Activated T-helper 1 cell treated with anti-CD3 and anti-CD28 coated beads, Interleukin-12 subunit alpha, Interleukin-12 subunit beta, Interleukin-2, Interleukin-4 antibody, amounts not matched to agents 30 ng/mL and 10 ng/mL and 1 ng/mL, durations not matched to agents 14 hours and 24 hours and 36 hours (primary cell): ENCODE data around the gene KCNK4. TPM values are rescaled to one million over a fixed set of nuclear protein-coding genes. Genes with fewer than 3 reads are reported as not detected.
A peak's percentile ranks its signal among the peaks of the same experiment; 100 is the strongest.

Source experiments
- DNase-seq: peaks from one replicate; pipeline ENCODE4 v3.0.0; 2021; ENCODE audit warnings: low spot score
- H3K27ac Mint-ChIP-seq: one replicate; pipeline ENCODE4 v1.8.0; 2021; ENCODE audit warnings: mild to moderate bottlenecking, mixed read lengths
- H3K27me3 Mint-ChIP-seq: one replicate; pipeline ENCODE4 v1.8.0; 2022; ENCODE audit warnings: mild to moderate bottlenecking, moderate library complexity, mixed read lengths; ENCODE audit not compliant: insufficient read depth
- H3K36me3 Mint-ChIP-seq: one replicate; pipeline ENCODE4 v1.8.0; 2021; ENCODE audit warnings: low read depth, mixed read lengths
- H3K4me1 Mint-ChIP-seq: one replicate; pipeline ENCODE4 v1.8.0; 2021; ENCODE audit warnings: low read depth, mixed read lengths
- H3K4me3 Mint-ChIP-seq: one replicate; pipeline ENCODE4 v1.8.0; 2021; ENCODE audit warnings: mild to moderate bottlenecking, moderate library complexity, mixed read lengths
- H3K9me3 Mint-ChIP-seq: one replicate; pipeline ENCODE4 v1.8.0; 2021; ENCODE audit warnings: mixed read lengths
- intact Hi-C: fragments of 100-400 bp; cut with micrococcal nuclease; formaldehyde crosslinking; loops from one replicate; pipeline ENCODE4 v1.15.1; 2024
- total RNA-seq: library from RNA; stranded (reverse); gene quantifications from 2 replicates; pipeline ENCODE4 v1.2.3, GENCODE V29; 2022

KCNK4 gene
- total RNA-seq, 1 donor from 2014 or later, result 0.16 TPM

DNA sequence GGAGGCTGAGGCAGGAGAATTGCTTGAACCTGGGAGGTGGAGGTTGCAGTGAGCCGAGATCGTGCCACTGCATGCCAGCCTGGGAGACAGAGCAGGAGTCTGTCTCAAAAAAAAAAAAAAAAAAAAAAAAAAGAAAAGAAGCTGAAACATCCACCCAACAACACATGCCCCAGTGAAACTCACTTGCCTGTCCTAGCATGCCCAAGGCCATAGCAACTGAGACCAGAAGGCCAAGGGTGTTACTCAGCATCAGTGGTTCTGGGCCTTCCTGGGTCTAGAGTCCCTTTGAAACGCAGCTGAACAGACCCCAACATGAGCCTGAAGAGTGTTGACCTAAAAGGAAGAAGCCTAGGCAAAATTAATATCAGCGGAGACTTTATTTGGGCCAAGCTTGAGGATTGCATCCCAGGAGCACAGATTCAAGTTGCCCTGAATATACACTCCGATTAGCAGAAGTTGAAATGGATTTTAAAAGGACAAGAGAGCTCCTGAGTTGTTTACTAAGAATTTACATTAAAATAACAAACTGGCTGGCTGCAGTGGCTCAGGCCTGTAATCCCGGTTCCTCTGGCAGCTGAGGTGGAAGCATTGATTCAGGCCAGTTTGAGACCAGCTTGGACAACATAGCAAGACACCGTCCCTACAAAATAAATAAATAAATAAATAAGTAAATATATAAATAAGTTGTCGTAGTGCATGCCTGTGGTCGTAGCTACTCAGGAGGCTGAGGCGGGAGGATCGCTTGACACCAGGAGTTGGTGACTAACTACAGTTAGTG is 33.8 kb downstream of the KCNK4 start:
- H3K27me3 Mint-ChIP-seq, result no peaks in the 10 kb centered on the region
- H3K27ac Mint-ChIP-seq, result no peak overlapping the region
- H3K4me1 Mint-ChIP-seq, result peaks cover 11% of the 10 kb centered on the region
- H3K9me3 Mint-ChIP-seq, result no peaks in the 10 kb centered on the region
- peaks cover 10% of the 10 kb centered on the region for H3K36me3 Mint-ChIP-seq
- no peak overlapping the region for H3K4me3 Mint-ChIP-seq
- intact Hi-C loops, result no loop called here
- DNase-seq, result no peak

DNA sequence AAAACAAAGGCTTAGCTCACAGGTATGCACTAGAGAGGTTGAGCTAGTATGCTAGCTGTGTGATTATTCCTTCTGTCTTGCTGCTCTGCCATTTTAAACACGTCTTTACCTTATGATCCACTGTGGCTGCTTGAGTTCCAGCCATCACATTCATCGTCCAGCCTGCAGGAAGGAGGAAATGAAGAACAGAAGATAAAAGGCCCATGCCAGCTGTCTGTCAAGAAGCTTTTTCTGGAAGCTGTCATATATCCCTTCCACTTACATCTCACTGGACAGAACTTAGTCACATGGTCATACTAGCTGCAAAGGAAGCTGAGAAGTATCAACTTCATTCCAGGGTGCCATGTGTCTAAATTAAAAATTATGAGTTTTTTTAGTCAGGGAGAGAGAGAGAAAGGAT is 36.3 kb downstream of the KCNK4 start:
- intact Hi-C loops, result no loop called here
- Mint-ChIP-seq H3K9me3 (no peaks in the 10 kb centered on the region), H3K27me3 (no peaks in the 10 kb centered on the region), H3K27ac (no peak overlapping the region), H3K4me3 (no peak overlapping the region), H3K4me1 (peaks cover 7% of the 10 kb centered on the region), H3K36me3 (no peaks in the 10 kb centered on the region)
- no peak for DNase-seq

DNA sequence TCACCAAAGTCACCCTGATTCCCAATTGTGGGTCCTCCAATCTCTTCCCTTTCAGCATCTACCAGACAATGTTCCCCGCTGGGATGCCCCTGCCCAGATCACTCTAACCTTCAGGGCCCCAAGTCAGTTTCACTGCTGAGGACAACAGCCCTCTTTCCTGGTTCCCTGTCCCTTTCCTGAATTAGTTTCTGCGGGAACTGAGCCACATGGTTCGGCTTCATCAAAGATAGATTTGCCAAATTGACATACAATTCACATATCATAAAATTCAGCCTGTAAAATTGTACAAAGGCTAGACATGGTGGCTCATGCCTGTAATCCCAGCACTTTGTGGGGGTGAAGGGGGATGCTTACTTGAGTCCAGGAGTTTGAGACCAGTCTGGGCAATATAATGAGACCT is 36.9 kb downstream of the KCNK4 start:
- H3K27ac Mint-ChIP-seq, result no peak overlapping the region
- DNase-seq, result no peak
- intact Hi-C loops, result no loop called here
- peaks cover 7% of the 10 kb centered on the region for H3K4me1 Mint-ChIP-seq
- no peak overlapping the region for H3K4me3 Mint-ChIP-seq
- no peaks in the 10 kb centered on the region for H3K36me3 Mint-ChIP-seq
- no peaks in the 10 kb centered on the region for H3K27me3 Mint-ChIP-seq
- H3K9me3 Mint-ChIP-seq, result no peaks in the 10 kb centered on the region

DNA sequence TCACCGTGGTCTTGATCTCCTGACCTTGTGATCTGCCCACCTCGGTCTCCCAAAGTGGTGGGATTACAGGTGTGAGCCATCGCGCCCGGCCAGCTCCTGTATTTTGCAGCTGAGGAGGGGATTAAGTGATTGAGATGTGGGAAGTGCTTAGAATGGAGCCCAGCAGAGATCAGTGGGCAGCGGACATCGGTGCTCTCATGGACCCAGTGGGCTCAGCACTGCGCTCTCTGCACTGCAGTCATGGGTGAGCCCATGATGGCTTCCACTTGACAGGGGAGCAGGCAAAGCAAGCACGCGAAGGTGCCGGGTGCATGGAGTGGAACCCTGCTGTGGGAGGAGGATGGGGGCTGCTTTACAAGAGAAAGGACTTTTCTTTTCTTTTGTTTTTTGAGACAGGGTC is 39.8 kb downstream of the KCNK4 start:
- H3K27ac Mint-ChIP-seq, result no peak overlapping the region
- peaks cover 8% of the 10 kb centered on the region for H3K36me3 Mint-ChIP-seq
- intact Hi-C loops, result loop anchor here (1.0 kb wide), 2 partner anchors 9 to 13 kb away; partner anchors contain the start of genes CCDC88B and PRDX5
- no peaks in the 10 kb centered on the region for H3K9me3 Mint-ChIP-seq
- no peak overlapping the region for H3K4me3 Mint-ChIP-seq
- H3K27me3 Mint-ChIP-seq, result no peaks in the 10 kb centered on the region
- no peak for DNase-seq
- peaks cover 16% of the 10 kb centered on the region for H3K4me1 Mint-ChIP-seq

DNA sequence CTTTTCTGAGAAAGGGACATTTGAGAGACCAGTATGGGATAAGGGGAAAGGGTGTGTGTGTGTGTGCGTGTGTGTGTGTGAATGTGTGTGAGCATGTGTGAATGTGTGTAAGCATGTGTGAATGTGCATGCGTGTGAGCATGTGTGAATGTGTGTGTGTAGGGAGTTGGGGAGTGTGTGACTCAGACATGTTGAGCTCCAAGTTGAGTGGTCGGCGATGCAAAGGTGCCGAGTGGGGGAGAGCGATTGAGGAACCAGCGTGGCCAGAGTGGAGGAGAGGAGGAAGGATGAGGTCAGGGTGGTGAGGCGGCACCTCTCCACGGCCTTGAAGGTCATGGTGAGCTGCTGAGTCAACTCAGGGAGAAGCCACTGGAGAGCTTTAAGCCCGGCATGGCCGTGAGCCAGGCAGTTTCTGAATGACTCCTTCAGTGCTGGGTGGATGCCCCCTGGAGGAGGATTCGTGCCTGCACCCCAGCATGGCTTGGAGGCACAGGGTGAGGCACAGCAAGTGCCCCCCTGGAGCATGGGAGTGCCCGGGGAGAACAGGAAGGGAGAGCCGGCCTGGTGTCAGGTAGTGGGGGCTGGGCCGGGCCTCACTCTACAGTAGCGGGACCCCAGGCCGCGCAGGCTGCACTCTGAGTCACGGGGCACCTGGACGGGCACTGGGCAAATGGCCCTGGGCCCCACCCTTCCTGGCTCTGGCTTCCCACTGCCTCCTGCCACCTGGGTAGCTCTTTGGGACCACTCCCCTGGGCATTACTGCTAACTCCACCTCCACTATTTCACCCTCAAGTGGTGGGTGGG is 40.7 kb downstream of the KCNK4 start:
- Mint-ChIP-seq H3K9me3 (no peaks in the 10 kb centered on the region), H3K4me3 (peak overlapping the region; percentile 4), H3K36me3 (peaks cover 8% of the 10 kb centered on the region), H3K27ac (peak overlapping the region; percentile 85), H3K4me1 (peaks cover 16% of the 10 kb centered on the region), H3K27me3 (no peaks in the 10 kb centered on the region)
- intact Hi-C loops, result loop anchor here (1.0 kb wide), 2 partner anchors 9 to 13 kb away; partner anchors contain the start of genes CCDC88B and PRDX5
- DNase-seq, result peak; percentile 66

DNA sequence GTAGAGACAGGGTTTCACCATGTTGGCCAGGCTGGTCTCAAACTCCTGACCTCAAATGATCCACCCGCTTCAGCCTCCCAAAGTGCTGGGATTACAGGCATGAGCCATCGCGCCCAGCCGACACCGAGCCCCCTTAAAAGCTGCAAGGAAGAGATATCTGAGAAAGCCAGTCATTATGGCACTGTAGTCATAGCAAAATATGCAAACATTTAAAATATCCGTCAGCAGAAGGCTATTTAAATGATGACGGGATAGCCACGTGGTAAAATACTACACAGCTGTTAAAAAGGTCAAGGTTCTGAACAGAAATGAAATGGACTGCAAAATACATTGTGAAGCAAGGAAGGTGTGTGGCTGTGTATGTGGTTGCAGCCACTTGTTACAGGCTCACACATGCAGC is 42.5 kb downstream of the KCNK4 start:
- H3K27me3 Mint-ChIP-seq, result no peaks in the 10 kb centered on the region
- no peak overlapping the region for H3K4me3 Mint-ChIP-seq
- H3K27ac Mint-ChIP-seq, result no peak overlapping the region
- no peak for DNase-seq
- peaks cover 28% of the 10 kb centered on the region for H3K4me1 Mint-ChIP-seq
- H3K9me3 Mint-ChIP-seq, result no peaks in the 10 kb centered on the region
- peaks cover 10% of the 10 kb centered on the region for H3K36me3 Mint-ChIP-seq
- intact Hi-C loops, result no loop called here

DNA sequence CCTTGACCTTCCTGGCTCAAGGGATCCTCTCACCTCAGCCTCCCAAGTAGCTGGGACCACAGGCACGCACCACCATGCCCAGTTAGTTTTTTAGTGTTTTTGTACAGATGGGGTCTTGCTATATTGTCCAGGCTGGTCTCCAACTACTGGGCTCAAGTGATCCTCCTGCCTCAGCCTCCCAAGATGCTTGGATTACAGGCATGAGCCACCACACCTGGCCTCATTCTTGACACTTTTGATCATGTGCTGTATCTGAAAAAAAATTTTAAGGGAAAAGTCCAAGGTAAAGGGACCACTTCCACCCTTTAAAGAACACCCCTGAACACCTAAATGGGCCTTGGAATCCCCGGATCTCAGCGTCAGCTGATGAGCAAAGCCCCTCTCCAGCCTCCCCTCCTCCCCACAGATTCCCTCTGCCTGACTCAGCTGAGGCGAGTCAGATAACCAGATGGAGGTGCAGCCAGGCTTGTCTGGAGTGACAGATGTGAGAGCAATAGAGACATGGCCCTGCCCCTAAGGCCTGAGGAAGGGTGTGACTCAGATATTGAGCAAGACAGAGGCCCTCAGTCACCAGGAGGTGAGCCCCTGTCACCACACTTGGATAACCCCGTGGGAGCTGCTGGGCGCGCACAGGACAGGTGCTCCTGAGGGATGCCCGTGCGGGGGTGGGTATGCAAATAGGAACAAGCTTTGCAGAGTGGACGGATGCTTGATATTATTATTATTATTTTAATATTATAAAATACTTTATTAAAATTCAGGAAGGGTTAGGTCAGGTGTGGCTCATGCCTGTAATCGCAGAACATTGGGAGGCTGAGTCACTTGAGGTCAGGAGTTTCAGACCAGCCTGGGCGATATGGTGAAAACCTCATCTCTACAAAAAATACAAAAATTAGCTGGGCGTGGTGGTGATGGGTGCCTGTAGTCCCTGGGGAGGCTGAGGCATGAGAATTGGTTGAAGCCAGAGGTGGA is 43.9 kb downstream of the KCNK4 start:
- no peak overlapping the region for H3K4me3 Mint-ChIP-seq
- peak overlapping the region; percentile 76 for H3K27ac Mint-ChIP-seq
- no peak for DNase-seq
- H3K9me3 Mint-ChIP-seq, result no peaks in the 10 kb centered on the region
- no peaks in the 10 kb centered on the region for H3K27me3 Mint-ChIP-seq
- intact Hi-C loops, result no loop called here
- H3K4me1 Mint-ChIP-seq, result peaks cover 39% of the 10 kb centered on the region
- H3K36me3 Mint-ChIP-seq, result peaks cover 10% of the 10 kb centered on the region

DNA sequence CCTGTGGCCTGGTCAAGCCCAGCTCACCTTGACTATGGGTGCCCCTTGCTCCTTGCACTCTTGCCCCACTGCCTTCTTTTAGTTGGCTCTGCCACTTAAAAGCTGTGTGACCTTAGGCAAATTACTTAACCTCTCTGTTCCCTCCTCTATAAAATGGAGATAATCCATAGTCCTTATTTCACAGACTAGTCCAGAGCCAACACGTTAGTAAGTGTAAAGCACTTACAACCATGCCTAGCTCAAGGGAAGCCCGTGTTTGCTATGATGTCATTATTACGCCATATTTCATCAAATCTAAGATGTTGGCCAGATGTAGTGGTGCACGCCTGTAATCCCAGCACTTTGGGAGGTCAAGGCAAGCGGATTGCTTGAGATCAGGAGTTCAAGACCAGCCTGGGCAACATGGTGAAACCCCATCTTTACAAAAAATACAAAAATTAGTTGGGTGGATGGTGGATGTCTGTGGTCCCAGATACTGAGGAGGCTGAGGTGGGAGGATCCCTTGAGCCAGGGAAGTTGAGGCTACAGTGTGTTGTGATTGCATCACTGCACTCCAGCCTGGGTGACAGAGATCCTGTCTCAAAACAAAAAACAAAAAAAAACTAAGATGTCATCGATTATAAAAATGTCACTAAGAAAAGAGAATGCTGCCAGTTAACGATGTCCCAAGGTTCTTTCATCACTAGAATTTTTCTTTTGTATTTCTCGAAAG is 46.6 kb downstream of the KCNK4 start:
- H3K36me3 Mint-ChIP-seq, result peaks cover 10% of the 10 kb centered on the region
- H3K4me1 Mint-ChIP-seq, result peaks cover 41% of the 10 kb centered on the region
- no peak for DNase-seq
- H3K9me3 Mint-ChIP-seq, result no peaks in the 10 kb centered on the region
- intact Hi-C loops, result no loop called here
- no peak overlapping the region for H3K27ac Mint-ChIP-seq
- H3K4me3 Mint-ChIP-seq, result peak overlapping the region; percentile 26
- no peaks in the 10 kb centered on the region for H3K27me3 Mint-ChIP-seq

DNA sequence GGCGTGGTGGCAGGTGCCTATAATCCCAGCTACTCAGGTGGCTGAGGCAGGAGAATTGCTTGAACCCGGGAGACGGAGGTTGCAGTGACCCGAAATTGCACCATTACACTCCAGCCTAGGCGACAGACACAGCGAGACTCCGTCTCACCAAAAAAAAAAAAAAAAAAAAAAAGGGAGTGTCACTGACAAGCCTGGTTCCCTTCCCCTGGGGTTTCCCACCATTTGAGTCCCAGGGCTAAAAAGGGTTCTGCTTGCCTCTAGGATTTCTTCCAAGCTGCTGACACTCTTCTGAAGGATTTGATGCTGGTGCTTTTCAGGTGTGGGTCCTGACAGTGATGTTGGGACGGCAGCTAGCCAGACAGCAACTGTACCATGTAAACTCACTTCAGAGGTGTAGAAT is 47.6 kb downstream of the KCNK4 start:
- DNase-seq, result no peak
- intact Hi-C loops, result no loop called here
- H3K27me3 Mint-ChIP-seq, result no peaks in the 10 kb centered on the region
- no peaks in the 10 kb centered on the region for H3K9me3 Mint-ChIP-seq
- H3K27ac Mint-ChIP-seq, result peak overlapping the region; percentile 94
- H3K4me1 Mint-ChIP-seq, result peaks cover 41% of the 10 kb centered on the region
- H3K4me3 Mint-ChIP-seq, result peak overlapping the region; percentile 91
- peaks cover 9% of the 10 kb centered on the region for H3K36me3 Mint-ChIP-seq

DNA sequence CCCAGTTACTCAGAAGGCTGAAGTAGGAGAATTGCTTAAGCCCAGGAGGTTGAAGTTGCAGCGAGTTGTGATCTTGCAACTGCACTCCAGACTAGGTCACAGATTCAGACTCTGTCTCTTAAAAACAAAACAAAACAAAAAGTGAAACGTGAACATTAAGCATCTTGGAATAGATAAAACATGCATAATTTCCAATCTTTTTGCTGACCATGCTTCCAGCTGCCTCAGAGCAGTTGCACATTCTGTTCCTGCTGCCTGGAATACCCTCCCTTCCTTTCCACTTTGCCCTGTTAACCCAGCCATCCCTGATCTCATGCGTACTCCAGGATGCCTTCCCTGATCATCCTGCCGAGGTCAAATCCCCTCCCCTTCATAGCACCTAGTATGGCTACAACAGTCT is 48.2 kb downstream of the KCNK4 start:
- no peak for DNase-seq
- no peaks in the 10 kb centered on the region for H3K9me3 Mint-ChIP-seq
- H3K27me3 Mint-ChIP-seq, result no peaks in the 10 kb centered on the region
- peak overlapping the region; percentile 91 for H3K4me3 Mint-ChIP-seq
- peaks cover 8% of the 10 kb centered on the region for H3K36me3 Mint-ChIP-seq
- H3K4me1 Mint-ChIP-seq, result peaks cover 41% of the 10 kb centered on the region
- intact Hi-C loops, result no loop called here
- H3K27ac Mint-ChIP-seq, result peak overlapping the region; percentile 94

DNA sequence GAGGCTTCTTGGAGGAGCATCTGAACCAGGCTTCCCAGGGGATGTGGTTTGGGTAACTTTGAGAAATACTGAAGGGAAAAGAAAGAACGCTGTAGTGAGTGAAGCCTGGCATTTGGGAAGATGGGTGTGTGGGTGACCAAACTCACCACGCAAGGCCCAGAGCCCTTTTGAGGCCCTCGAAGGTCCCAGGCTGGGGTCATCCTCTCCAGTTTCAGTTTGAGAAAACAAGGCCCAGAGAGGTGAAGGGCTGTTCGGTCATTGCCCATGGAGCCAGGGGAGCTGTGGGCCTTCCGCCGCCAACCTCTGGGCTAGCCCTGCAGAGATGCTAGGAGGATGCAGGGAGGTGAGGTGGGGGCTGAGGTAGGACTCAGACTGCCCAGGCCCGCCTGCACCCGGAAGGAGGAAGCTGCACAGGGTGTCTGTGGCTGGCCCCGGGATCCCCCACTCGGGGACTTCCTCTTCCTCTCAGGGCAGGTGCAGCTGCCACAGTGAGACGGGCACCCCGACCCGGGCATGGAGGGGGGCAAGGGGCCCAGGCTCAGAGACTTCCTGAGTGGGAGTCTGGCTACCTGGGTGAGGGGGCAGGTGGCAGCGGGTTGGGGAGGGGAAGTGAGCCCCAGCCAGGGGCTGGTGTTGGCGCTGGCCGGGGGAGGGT is 48.8 kb downstream of the KCNK4 start, which contains the start of gene CCDC88B:
Gene CCDC88B, plus strand, starts transcription at position 451 of the 655 bp plus-strand sequence. Its CDS starts 63 bp downstream, at position 514.
- intact Hi-C loops, result loop anchor here (1.0 to 2.0 kb wide), 5 partner anchors 9 to 99 kb away; partner anchors contain the start of genes BAD, ESRRA, FKBP2 and GPR137
- no peaks in the 10 kb centered on the region for H3K9me3 Mint-ChIP-seq
- peak within 1 kb of the TSS; percentile 91 for H3K4me3 Mint-ChIP-seq
- H3K27me3 Mint-ChIP-seq, result no peaks in the 10 kb centered on the region
- peaks cover 39% of the 10 kb centered on the region for H3K4me1 Mint-ChIP-seq
- H3K36me3 Mint-ChIP-seq, result peaks cover 8% of the 10 kb centered on the region
- DNase-seq, result peak; percentile 82
- H3K27ac Mint-ChIP-seq, result peak within 1 kb of the TSS; percentile 94
